ENCODE results near the gene RPRD1B. TPM values are rescaled to one million over a fixed set of nuclear protein-coding genes. Genes with fewer than 3 reads are reported as not detected.
A peak's percentile ranks its signal among the peaks of the same experiment; 100 is the strongest.

RPRD1B gene
- total RNA-seq, 1 experiment from 2014 or later = 55.1 TPM

DNA sequence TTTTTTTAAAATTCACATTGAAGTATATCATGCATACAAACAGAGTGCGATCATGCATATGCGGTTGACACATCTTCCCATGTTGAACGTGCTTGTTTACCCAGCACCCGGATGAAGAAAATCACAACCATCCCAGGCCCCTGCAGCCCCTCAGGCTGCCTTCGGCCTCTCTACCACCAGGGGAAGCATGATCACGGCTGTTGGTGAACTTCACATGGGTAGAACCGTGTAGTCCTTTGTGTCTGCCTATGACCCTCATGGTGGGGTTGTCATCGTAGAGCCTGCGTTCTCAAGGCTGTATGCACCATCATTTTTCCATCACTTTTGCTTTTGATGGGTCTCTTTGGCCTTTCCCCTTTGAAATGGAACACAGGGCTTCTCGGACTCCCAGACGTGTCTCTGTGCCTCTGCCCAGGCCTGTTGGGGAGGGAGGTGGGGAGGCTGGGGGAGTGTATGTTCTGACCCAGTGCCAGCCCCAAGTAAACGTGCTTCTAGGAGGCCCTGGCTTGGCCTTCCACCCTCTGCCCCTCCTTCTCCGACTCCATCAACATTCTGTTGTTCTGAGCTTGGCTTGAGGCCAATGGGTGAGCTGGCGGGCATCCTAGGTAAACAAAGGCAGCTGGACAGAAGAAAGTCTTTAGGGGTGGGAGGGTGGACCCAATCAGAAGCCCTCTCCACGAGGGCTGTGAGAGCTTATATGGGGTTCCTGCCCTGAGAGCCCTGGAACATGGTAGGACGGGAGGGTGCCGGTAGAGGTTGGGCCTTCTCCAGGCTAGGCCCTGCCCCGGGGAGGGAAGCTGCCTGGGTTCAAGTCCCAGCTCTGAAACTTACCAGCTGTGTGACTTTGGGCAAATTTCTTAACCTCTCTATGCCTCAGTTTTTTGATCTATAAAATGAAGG is 91.9 kb downstream of the RPRD1B start:
- no TSS peak for BruUV-seq (replicated peaks)
- peaks cover 66% of the 10 kb centered on the region for H3K4me1 ChIP-seq (replicated peaks; ENCODE audit: insufficient read depth)

DNA sequence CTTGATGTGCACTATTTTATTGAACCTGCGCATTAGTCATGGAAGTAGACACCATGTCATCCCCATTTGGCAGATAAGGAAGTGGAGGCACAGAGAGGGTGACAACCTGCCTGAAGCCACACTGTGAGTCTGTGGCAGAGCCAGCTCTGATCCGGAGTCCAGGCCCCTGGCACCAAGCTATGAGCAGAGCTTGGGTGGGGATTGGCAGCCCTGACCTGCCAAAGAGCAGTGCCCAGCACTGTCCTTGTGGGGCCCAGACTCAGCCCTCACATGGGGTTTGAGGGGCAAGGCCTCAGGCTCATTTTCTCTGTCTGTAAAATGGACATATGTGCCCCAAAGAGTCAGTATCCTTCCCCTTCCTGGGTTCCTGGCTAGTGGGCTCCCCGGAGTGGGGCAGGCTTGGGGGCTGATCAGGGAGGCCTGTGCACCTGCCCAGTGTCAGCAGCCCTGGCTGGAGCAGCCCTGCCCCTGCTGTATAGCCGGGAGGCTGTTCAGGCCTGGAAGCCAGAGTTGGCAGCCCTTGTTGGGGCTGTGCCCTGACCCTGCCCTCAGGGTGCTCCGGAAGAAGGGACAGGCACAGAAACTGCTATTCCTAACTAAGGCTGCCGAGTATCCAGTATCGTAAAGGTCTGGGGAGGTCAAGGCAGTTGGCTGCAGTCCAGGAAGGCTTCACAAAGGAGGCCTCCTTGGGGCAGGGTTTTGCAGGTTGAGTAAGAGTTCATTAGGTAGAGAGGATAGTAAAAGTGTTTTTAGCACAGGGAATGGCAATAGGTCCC is 92.8 kb downstream of the RPRD1B start:
- Histone ChIP-seq H3K4me2 (peak overlapping the region; percentile 69), H3K4me1 (replicated peaks; ENCODE audit: insufficient read depth) (peaks cover 70% of the 10 kb centered on the region), H3K4me3 (no peak overlapping the region), H3K9me2 (ENCODE audit: insufficient read depth) (no peaks in the 10 kb centered on the region), H3K27ac (peak overlapping the region; percentile 97), H4K20me1 (ENCODE audit: insufficient read depth) (no peaks in the 10 kb centered on the region), H3K27me3 (ENCODE audit: insufficient read depth, low read depth) (no peaks in the 10 kb centered on the region), H3F3A (ENCODE audit: insufficient read depth, low read depth) (peaks cover 79% of the 10 kb centered on the region), H2AFZ (no peak overlapping the region), H3K36me3 (ENCODE audit: low read depth) (peaks cover 18% of the 10 kb centered on the region), H3K9me3 (ENCODE audit: insufficient read depth, low read depth) (no peaks in the 10 kb centered on the region), H3K79me2 (ENCODE audit: low read depth) (no peaks in the 10 kb centered on the region)
- ChIA-PET POLR2A (ENCODE audit: unreplicated experiment) (no interaction called here), CTCF (interaction anchor here (0.5 kb wide), 1 partner anchor 69 kb away, joined by 3 read pairs; no protein-coding TSS in a partner anchor)
- no TSS peak for BruUV-seq (replicated peaks)
- TF ChIP-seq, protein P1, sequence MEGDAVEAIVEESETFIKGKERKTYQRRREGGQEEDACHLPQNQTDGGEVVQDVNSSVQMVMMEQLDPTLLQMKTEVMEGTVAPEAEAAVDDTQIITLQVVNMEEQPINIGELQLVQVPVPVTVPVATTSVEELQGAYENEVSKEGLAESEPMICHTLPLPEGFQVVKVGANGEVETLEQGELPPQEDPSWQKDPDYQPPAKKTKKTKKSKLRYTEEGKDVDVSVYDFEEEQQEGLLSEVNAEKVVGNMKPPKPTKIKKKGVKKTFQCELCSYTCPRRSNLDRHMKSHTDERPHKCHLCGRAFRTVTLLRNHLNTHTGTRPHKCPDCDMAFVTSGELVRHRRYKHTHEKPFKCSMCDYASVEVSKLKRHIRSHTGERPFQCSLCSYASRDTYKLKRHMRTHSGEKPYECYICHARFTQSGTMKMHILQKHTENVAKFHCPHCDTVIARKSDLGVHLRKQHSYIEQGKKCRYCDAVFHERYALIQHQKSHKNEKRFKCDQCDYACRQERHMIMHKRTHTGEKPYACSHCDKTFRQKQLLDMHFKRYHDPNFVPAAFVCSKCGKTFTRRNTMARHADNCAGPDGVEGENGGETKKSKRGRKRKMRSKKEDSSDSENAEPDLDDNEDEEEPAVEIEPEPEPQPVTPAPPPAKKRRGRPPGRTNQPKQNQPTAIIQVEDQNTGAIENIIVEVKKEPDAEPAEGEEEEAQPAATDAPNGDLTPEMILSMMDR (conservative IDR thresholded peaks at IDR 0.05) = no peak
- TF ChIP-seq EZH2 (IDR thresholded peaks at IDR 0.05; ENCODE audit: low read depth) = no peak
- peak; percentile 59 to 88 for DNase-seq
- intact Hi-C loops (cut with micrococcal nuclease; ENCODE audit: unreplicated experiment) = loop anchor here (1.0 to 2.0 kb wide), 3 partner anchors 8 to 26 kb away; no protein-coding TSS in a partner anchor

More for the DNA sequence above, 91.9 kb downstream of the RPRD1B start:
- TF ChIP-seq, protein P1 (conservative IDR thresholded peaks at IDR 0.05) = no peak
- no peak for TF ChIP-seq EZH2 (IDR thresholded peaks at IDR 0.05; ENCODE audit: low read depth)
- Histone ChIP-seq H3K27ac (peak overlapping the region; percentile 97), H3K4me3 (no peak overlapping the region), H3K9me2 (ENCODE audit: insufficient read depth) (no peaks in the 10 kb centered on the region), H4K20me1 (ENCODE audit: insufficient read depth) (no peaks in the 10 kb centered on the region), H3K79me2 (ENCODE audit: low read depth) (no peaks in the 10 kb centered on the region), H3K4me2 (peak overlapping the region; percentile 69), H3K36me3 (ENCODE audit: low read depth) (peaks cover 15% of the 10 kb centered on the region), H2AFZ (no peak overlapping the region), H3F3A (ENCODE audit: insufficient read depth, low read depth) (peaks cover 72% of the 10 kb centered on the region), H3K9me3 (ENCODE audit: insufficient read depth, low read depth) (no peaks in the 10 kb centered on the region), H3K27me3 (ENCODE audit: insufficient read depth, low read depth) (no peaks in the 10 kb centered on the region)
- POLR2A ChIA-PET (ENCODE audit: unreplicated experiment) = no interaction called here
- DNase-seq = peak; percentile 68 to 77
- intact Hi-C loops (cut with micrococcal nuclease; ENCODE audit: unreplicated experiment) = loop anchor here (1.0 to 2.0 kb wide), 3 partner anchors 9 to 27 kb away; no protein-coding TSS in a partner anchor
- CTCF ChIA-PET = interaction anchor here (0.5 kb wide), 1 partner anchor 68 kb away, joined by 3 read pairs; no protein-coding TSS in a partner anchor

DNA sequence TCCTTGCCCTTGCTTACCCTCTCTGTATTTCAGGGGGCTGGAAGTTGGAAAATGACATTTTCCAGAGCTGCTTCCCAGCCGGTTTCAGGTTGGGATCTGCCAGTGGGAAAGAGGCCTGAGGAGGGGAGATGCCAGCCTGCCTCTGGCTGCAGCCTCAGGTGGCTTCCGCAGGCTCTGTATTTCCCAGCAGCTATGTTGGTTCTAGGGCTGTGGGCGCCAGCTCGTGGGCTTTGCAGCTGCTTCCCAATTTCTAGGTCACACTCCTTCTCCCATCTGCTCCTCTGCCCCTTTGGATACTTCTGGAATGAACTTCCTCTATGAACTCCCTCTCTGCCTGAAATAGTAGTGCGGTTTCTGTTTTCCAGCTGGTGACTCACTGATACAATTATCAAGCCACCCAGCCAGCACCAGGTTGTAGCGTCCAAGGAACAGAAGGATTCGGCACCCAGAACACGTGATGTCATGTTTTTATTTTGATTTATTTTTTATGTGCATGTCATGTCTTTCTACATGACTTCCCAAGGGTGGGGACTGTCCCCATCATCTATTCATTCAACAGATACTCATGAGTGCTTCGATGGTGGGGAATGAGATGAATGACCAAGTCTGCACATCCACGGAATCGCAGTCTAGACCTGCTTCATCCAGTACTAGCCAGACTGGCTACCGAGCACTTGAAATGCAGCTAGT is 93.5 kb downstream of the RPRD1B start:
- Histone ChIP-seq H3K4me1 (replicated peaks; ENCODE audit: insufficient read depth) (peaks cover 77% of the 10 kb centered on the region), H3K36me3 (ENCODE audit: low read depth) (peaks cover 24% of the 10 kb centered on the region), H3K4me3 (no peak overlapping the region), H3K9me3 (ENCODE audit: insufficient read depth, low read depth) (no peaks in the 10 kb centered on the region), H3K4me2 (peak overlapping the region; percentile 69), H3K27ac (peak overlapping the region; percentile 97), H2AFZ (no peak overlapping the region), H3F3A (ENCODE audit: insufficient read depth, low read depth) (peaks cover 87% of the 10 kb centered on the region), H3K27me3 (ENCODE audit: insufficient read depth, low read depth) (no peaks in the 10 kb centered on the region), H3K9me2 (ENCODE audit: insufficient read depth) (no peaks in the 10 kb centered on the region), H3K79me2 (ENCODE audit: low read depth) (peaks cover 3% of the 10 kb centered on the region; the same call in 1 of the 2 replicates), H4K20me1 (ENCODE audit: insufficient read depth) (no peaks in the 10 kb centered on the region)
- ChIA-PET CTCF (no interaction called here), POLR2A (ENCODE audit: unreplicated experiment) (interaction anchor here (0.8 kb wide), 1 partner anchor 17 kb away, joined by 5 read pairs; no protein-coding TSS in a partner anchor)
- no peak for TF ChIP-seq EZH2 (IDR thresholded peaks at IDR 0.05; ENCODE audit: low read depth)
- TF ChIP-seq, protein P1 (conservative IDR thresholded peaks at IDR 0.05) = no peak
- peak; percentile 69 to 89 for DNase-seq
- intact Hi-C loops (cut with micrococcal nuclease; ENCODE audit: unreplicated experiment) = loop anchor here (1.0 to 2.0 kb wide), 4 partner anchors 7 to 26 kb away; no protein-coding TSS in a partner anchor
- no TSS peak for BruUV-seq (replicated peaks)

Measured in PC-9 (cell line).